D341Med (cell line): Measurements from ENCODE around the gene UHRF1.

ENCODE experiments used
- DNase-seq: peaks from one replicate; pipeline ENCODE4 v3.0.0; 2012; ENCODE audit warnings: low spot score

The UHRF1 gene

DNA sequence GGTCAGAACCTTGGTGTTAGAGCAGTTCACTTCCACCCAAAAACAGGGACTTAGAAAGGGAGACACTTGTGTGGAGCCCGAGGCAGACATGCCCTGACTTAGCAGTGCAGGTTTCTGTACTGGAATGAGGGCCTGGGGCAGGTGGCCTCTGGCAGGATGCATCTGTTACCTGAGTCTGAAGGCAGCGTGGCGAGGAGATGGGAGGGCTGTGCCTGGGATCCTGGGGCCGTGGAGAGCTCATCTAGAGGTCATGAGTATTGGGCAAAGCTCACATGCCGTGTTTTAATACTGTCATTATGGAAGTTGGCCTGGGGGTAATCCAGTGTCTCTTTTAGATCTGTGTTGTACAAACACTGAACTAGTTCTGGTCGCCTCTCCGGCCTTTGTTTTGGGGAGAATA lies 81.0 kb downstream of the UHRF1 start:
- DNase-seq, result no peak

DNA sequence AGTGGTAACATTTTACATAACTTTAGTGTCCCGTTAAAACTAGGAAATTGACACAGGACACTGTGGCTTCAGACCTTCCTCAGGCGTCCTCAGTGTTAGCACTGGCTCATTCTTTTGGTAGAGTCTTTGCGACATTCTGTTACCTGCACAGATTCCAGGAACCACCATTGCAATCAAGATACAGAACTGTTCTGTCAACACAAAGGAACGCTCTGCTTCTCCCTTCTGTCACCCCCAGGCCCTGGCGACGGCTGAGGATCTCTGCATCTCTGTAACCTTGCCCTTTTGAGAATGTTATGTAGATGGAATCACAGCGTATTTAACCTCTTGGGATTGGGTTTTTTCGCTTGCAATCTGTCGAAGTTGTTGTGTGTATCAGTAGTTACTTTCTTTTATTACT lies 82.2 kb downstream of the UHRF1 start:
- DNase-seq, result no peak

DNA sequence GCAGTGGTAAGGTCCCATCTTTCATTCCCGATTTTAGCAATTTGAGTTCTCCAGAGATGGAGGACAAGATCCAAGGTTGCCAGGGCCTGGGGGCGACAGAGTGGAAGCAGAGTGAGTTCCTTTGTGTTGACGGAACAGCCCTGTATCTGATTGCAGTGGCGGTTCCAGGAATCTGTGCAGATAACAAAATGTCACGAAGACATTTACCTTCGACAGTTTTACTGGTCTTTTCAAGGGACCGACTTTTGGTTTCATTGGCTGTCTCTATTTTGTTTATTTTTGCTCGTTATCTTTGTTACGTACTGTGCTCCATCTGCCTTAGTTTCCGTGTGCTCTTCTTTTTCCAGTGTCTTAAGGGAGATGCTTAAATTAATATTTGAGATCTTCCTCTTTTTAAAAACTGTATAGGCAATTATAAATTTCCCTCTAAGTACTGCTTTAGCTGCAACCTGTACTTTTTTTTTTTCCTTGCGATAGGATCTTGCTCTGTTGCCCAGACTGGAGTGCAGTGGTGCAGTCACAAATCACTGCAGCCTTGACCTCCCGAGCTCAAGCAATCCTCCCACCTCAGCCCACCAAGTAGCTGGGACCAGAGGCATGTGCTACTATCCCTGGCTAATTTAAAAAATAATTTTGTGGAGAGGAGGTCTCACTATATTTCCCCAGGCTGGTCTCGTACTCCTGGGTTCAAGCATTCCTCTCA lies 82.8 kb downstream of the UHRF1 start:
- DNase-seq, result no peak

DNA sequence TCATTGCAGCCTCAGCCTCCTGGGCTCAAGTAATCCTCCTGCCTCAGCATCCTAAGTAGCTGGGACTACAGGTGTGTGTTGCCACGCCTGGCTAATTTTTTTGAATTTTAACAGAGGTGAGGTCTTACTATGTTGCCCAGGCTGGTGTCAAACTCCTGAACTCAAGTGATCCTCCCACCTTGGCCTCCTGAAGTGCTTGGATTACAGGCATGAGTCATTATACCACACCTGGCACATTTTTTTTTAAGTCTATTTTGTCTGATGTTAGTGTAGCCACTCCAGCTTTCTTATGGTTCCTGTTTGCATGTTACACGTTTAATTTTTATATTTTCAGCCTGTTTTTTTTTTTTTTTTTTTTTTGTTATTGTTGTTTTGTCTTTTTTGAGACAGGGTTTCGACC lies 84.4 kb downstream of the UHRF1 start:
- no peak for DNase-seq

DNA sequence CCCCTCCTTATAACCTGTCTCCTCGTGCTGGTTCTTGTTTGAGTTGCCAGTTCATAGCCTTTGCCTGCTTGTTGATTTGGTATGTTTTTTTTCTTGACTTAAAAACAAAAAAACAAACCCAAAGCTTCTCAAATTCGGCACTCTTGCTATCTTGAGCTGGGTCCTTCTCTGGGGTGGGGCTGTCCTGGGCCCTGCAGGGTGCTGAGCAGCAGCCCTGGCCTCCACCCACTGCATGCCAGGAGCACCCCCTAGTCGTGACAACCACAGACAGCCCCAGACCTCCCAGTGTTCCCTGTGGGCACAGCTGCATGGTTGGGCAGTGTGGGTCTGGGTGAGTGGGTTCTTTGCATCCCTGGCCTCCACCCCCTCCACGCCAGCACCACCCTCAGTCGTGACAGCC lies 87.4 kb downstream of the UHRF1 start:
- DNase-seq, result no peak

DNA sequence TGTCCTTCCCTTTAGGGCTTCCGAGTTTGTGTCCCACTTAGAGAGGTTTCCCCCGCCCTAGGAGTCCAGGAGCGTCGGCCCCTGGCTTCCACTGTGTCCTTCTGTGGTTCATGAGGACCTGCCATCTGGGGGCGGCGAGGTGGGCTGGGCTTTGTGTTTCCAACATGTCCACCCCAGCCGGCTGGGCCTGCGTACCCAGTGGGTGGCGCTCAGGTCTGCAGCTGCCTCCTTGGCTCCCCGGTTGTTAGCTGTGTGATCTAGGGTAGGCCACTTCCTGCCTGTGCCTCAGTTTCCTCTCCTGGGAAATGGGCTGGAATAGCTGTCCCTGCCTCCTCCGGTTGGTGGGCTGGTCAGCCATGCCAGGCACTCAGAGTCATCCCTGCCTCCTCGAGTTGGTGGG lies 88.0 kb downstream of the UHRF1 start:
- DNase-seq, result no peak

DNA sequence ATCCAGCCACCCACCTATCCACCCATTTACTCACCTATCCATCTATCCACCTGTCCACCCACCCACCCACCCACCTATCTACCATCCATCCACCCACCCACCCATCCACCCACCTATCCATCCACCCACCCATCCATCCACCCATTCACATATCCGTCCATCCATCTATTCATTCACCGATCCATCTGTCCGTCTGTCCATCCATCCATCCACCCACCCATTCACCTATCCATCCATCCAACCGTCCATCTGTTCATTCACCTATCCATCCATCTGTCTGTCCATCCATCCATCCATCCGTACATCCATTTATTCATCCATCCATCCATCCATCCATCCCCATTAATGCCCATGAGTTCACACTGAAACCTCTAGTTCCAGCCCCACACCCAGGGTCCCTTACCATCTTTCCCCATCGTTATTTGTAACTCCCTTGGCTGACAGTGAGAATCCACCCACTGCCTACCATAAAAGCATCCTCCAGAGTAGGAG lies 90.9 kb downstream of the UHRF1 start:
- DNase-seq, result no peak

DNA sequence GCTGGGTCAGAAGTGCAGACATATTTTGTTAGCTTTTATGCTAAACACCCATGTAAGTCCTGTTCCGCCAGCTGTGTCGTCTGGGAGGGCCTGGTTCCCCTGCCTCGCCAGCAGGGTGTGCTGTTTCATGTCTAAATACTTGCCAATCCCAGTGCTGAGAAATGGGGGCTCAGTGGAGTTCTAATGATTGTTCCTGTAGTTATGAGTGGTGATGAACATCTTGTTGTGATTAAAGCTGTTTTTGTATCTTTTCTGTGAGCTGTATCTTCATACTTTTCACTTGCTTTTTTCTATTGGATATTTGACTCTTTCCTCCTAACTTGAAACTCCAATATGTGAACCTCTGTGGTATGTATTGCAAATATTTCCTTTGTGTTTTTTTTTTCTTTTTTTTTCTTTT lies 92.3 kb downstream of the UHRF1 start:
- peak; percentile 86 for DNase-seq

DNA sequence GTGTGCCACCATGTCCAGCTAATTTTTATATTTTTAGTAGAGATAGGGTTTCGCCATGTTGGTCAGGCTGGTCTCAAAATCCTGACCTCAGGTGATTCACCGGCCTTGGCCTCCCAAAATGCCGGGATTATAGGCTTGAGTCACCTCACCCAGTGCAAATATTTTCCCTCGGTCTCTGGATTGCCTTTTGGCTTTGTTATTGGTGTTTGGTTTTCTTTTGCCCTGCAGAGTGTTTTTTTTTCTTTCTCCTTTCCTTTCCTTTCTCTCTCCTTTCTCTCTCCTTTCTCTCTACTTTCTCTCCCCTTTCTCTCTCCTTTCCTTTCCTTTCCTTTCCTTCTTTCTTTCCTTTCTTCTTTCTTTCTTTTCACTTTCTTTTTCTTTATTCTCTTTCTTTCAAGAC lies 92.8 kb downstream of the UHRF1 start:
- no peak for DNase-seq

DNA sequence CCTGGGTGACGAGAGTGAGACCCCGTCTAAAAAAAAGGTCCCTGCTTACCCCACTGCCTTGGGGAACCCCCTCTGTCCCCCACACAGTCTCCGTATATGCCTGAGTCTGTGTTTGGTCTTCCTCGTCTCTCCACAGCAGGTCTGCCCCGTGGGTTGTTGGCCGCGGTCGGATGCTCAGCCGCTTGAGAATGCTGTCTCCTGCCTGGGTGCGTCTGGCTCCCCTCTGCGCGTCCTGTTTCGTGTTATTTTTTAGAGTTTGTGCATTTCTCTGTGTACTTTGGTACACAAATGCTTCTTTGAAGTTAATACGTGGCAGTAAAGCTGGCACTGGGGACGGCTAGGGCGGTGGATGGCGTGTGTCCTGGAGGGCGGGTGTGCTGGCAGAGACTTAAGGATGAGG lies 94.5 kb downstream of the UHRF1 start:
- DNase-seq, result no peak

DNA sequence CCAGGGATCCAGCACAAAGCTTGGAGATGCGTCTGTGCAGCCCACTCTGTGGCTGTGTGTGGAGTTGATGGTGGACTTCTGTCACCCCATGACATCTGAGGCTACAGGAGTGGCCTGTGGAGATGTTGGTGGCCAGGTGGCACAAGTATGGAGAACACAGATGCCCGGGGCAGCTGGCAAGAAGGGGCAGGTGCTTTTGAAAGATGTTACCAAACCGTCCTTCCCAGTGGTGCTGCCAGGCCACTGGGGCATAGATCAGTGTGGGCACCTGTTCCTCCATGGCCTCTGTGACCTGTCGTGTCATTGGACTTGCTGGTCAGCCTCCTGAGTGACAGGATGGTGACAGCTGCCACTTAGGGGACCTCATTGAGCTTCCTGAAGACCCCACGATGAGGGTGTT lies 95.8 kb downstream of the UHRF1 start:
- no peak for DNase-seq

DNA sequence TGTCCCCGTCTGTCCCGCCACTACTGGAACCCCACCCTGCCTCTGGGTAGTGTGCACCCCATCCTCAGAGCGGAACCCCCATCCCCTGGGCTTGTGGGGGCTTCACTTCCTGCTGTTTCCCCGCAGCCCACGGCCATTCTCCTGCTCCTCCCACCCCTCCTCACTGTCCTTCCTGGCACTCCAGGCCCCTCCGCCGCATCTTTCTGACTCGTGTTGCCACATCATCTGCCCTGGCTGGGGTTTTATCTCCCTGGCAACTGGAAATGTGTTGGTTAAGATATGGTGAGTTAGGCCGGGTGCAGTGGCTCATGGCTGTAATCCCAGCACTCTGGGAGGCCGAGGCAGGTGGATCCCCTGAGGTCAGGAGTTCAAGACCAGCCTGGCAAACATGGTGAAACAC lies 96.9 kb downstream of the UHRF1 start:
- DNase-seq, result no peak

DNA sequence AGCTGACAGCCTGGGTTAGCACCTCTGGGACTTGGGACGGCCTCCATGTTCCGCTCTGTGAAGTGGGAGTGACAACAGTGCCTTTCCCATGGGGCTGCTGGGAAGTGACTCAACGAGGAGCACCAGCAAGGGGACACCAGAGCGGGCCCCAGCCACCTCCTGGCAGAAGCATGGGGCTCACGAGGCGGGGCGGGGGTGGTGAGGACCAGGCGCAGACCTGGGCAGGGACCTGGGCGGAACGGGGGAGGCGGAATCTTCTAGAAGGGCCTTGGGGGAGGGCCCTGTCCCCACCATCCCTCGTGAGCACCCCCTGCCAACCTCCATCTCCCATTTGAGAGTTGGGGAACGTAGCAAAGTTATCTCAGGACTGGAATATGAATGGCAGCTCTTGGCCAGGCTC lies 97.5 kb downstream of the UHRF1 start:
- no peak for DNase-seq
